Fibroblast of gingiva (primary cell): ENCODE data around the gene HES3.

Source experiments
- DNase-seq: peaks from one replicate; pipeline ENCODE4 v3.0.0-alpha.2; 2011; ENCODE audit warnings: low read depth

The HES3 gene

GRCh38 chr1:6280761-6281451 lies 36.9 kb downstream of the HES3 start:
- DNase-seq = no peak

GRCh38 chr1:6281511-6282402 lies 37.8 kb downstream of the HES3 start:
- no peak for DNase-seq

- DNase-seq = no peak
Measured at GRCh38 chr1:6282577-6283270, 38.7 kb downstream of the HES3 start.

GRCh38 chr1:6285336-6285735 lies 41.4 kb downstream of the HES3 start:
- no peak for DNase-seq

- no peak for DNase-seq
Measured at GRCh38 chr1:6286266-6286665, 42.3 kb downstream of the HES3 start.

GRCh38 chr1:6287029-6287428 lies 43.0 kb downstream of the HES3 start:
- no peak for DNase-seq

- DNase-seq = peak; percentile 52
Measured at GRCh38 chr1:6287431-6287886, 43.5 kb downstream of the HES3 start.

GRCh38 chr1:6288026-6288425 lies 44.0 kb downstream of the HES3 start:
- DNase-seq = no peak

- DNase-seq = no peak
Measured at GRCh38 chr1:6288665-6289064, 44.7 kb downstream of the HES3 start.

GRCh38 chr1:6292102-6292501 lies 48.1 kb downstream of the HES3 start:
- DNase-seq = no peak

- no peak for DNase-seq
Measured at GRCh38 chr1:6294080-6294889, 50.3 kb downstream of the HES3 start.

GRCh38 chr1:6294890-6295556 lies 51.0 kb downstream of the HES3 start:
- DNase-seq = no peak
